RKO (cell line): Measurements from ENCODE around the gene EXTL1.

Experiments
- DNase-seq: peaks from one replicate; pipeline ENCODE4 v3.0.0-alpha.2; 2016; ENCODE audit warnings: low spot score

EXTL1 gene

GRCh38 chr1:25997828-25998761 lies 23.5 kb upstream of the EXTL1 start, which contains the start of gene PAFAH2:
Gene PAFAH2 (minus strand): TSS chr1:25998063. CDS start chr1:25990816, 7,247 bp downstream.
- DNase-seq: peak; percentile 99

- no peak for DNase-seq
These were observed 22.4 kb upstream of the EXTL1 start for GRCh38 chr1:25999041-25999800.

- no peak for DNase-seq
These were observed 18.3 kb upstream of the EXTL1 start for GRCh38 chr1:26003262-26003661.

- DNase-seq: no peak
These were observed 17.8 kb upstream of the EXTL1 start for GRCh38 chr1:26003756-26004155.

- no peak for DNase-seq
These were observed 16.0 kb upstream of the EXTL1 start for GRCh38 chr1:26005434-26006105.

- DNase-seq: no peak
These were observed 14.9 kb upstream of the EXTL1 start for GRCh38 chr1:26006710-26007109.

GRCh38 chr1:26009796-26010447 lies 11.7 kb upstream of the EXTL1 start:
- DNase-seq: peak; percentile 38

- DNase-seq: no peak
These were observed 10.8 kb upstream of the EXTL1 start for GRCh38 chr1:26010825-26011224.

- no peak for DNase-seq
These were observed 8.7 kb upstream of the EXTL1 start for GRCh38 chr1:26012864-26013263.

- no peak for DNase-seq
These were observed 7.4 kb upstream of the EXTL1 start for GRCh38 chr1:26014179-26014578.

GRCh38 chr1:26015358-26015757 lies 6.2 kb upstream of the EXTL1 start:
- no peak for DNase-seq

- DNase-seq: no peak
These were observed 5.2 kb upstream of the EXTL1 start for GRCh38 chr1:26016258-26016952.

GRCh38 chr1:26016953-26017545 lies 4.5 kb upstream of the EXTL1 start:
- no peak for DNase-seq

GRCh38 chr1:26017606-26018005 lies 4.0 kb upstream of the EXTL1 start:
- no peak for DNase-seq

- no peak for DNase-seq
These were observed 1.8 kb upstream of the EXTL1 start for GRCh38 chr1:26019641-26020315.

GRCh38 chr1:26020330-26020768 lies 1.2 kb upstream of the EXTL1 start:
- DNase-seq: no peak

GRCh38 chr1:26020941-26021646 lies 481 bp upstream of the EXTL1 start:
- no peak for DNase-seq

GRCh38 chr1:26022404-26022779 lies 817 bp downstream of the EXTL1 start:
- DNase-seq: no peak

- no peak for DNase-seq
These were observed 1.4 kb downstream of the EXTL1 start for GRCh38 chr1:26023009-26023408.

GRCh38 chr1:26023826-26024225 lies 2.3 kb downstream of the EXTL1 start:
- DNase-seq: no peak
